ENCODE results near the gene RYR1. TPM values are rescaled to one million over a fixed set of nuclear protein-coding genes. Genes with fewer than 3 reads are reported as not detected.

The RYR1 gene
- total and polyA plus RNA-seq, 2 of the 8 experiments (the other 6 are each of a cell fraction or from before 2014, with no cell fraction given), result 5.8 to 11.8 TPM

- Histone ChIP-seq H3K79me2 (ENCODE audit: control insufficient read depth in 1 of 2, insufficient read depth in 2 of 2, low read length in 2 of 2) (no peaks in the 10 kb centered on the region), H3K14ac (ENCODE audit: insufficient read length) (no peak overlapping the region), H3K9me3 (ENCODE audit: insufficient read depth in 2 of 2, low read depth in 1 of 2, low read length in 1 of 2) (no peaks in the 10 kb centered on the region), H3K9ac (replicated peaks in 1 of 4; ENCODE audit: extremely low read depth in 1 of 4, low read depth in 3 of 4, low read length in 3 of 4) (no peak overlapping the region), H4K20me1 (replicated peaks in 1 of 2; ENCODE audit: control insufficient read depth in 1 of 2, insufficient read depth in 2 of 2, low read length in 2 of 2) (no peaks in the 10 kb centered on the region), H3K27me3 (replicated peaks in 1 of 4; ENCODE audit: control insufficient read depth in 3 of 4, extremely low read depth in 1 of 4, insufficient read depth in 3 of 4, low read length in 3 of 4) (no peaks in the 10 kb centered on the region), H3K18ac (ENCODE audit: extremely low read depth, low read length) (no peak overlapping the region), H2BK20ac (ENCODE audit: low read length) (no peak overlapping the region), H2BK5ac (ENCODE audit: low read depth, low read length) (no peak overlapping the region), H4K5ac (ENCODE audit: insufficient read length, low read depth, low read length) (no peak overlapping the region), H2BK15ac (ENCODE audit: low read length) (no peak overlapping the region), H3K4me1 (replicated peaks in 1 of 4; ENCODE audit: control insufficient read depth in 3 of 4, insufficient read depth in 4 of 4, low read length in 3 of 4) (peaks cover 0 to 3% (median 0%) of the 10 kb centered on the region in 4 experiments; a peak in 1 of 7 replicates), H4K91ac (replicated peaks; ENCODE audit: insufficient read length, low read length) (no peak overlapping the region), H3K79me1 (ENCODE audit: low read depth, low read length) (no peaks in the 10 kb centered on the region), H2AFZ (ENCODE audit: low read length) (no peak overlapping the region), H3K23ac (ENCODE audit: insufficient read length) (no peak overlapping the region), H3K4me3 (ENCODE audit: extremely low read depth in 1 of 4, insufficient read depth in 2 of 4, low read depth in 3 of 4, low read length in 4 of 4) (no peak overlapping the region), H3K23me2 (ENCODE audit: low read depth, low read length) (no peaks in the 10 kb centered on the region; the same call in 1 of the 2 replicates), H4K8ac (ENCODE audit: extremely low read depth, insufficient read depth, low read length) (peak overlapping the region; percentile 18; the same call in 1 of the 2 replicates), H2AK5ac (ENCODE audit: low read depth, low read length) (no peak overlapping the region), H2BK120ac (replicated peaks; ENCODE audit: low read depth, low read length) (no peak overlapping the region), H3K27ac (ENCODE audit: low read depth, low read length) (no peak overlapping the region), H2BK12ac (ENCODE audit: low read depth, low read length) (no peak overlapping the region), H3K36me3 (ENCODE audit: control insufficient read depth in 2 of 4, insufficient read depth in 4 of 4, low read length in 3 of 4) (peaks cover 3 to 31% (median 16%) of the 10 kb centered on the region in 4 experiments), H3K4ac (replicated peaks; ENCODE audit: insufficient read length, low read depth, low read length) (no peak overlapping the region), H3K56ac (replicated peaks; ENCODE audit: insufficient read length, low read depth, low read length) (no peak overlapping the region), H3K4me2 (ENCODE audit: insufficient read depth in 1 of 2, low read depth in 2 of 2, low read length in 2 of 2) (no peak overlapping the region)
- FAIRE-seq (no peak), DNase-seq (ENCODE audit: low read depth in 1 of 2, low spot score in 2 of 2) (no peak)
- WGBS, 2 experiments (ENCODE audit: extremely low coverage in 1 of 2, insufficient coverage in 1 of 2, insufficient read length in 1 of 2, insufficient replicate concordance in 2 of 2, low coverage in 1 of 2, low lambda C conversion rate in 2 of 2, missing lambda C conversion rate in 1 of 2), result 97% methylated on average over 18 of the region's 21 CpGs; no CpG with 5 or more reads in 1 of the 2 experiments
- CTCF ChIA-PET (ENCODE audit: partially characterized antibody), result no interaction called here
- POLR2A ChIA-PET (ENCODE audit: partially characterized antibody), result interaction anchor here (0.6 kb wide), 1 partner anchor 276 kb away, joined by 3 read pairs; no protein-coding TSS in a partner anchor
- TF ChIP-seq YY1 (IDR thresholded peaks at IDR 0.05; ENCODE audit: low read depth, low read length) (no peak), HDAC6 (IDR thresholded peaks at IDR 0.05; ENCODE audit: low read depth, low read length) (no peak), TCF12 (IDR thresholded peaks at IDR 0.05; ENCODE audit: low read depth, low read length) (no peak), SIN3A (conservative IDR thresholded peaks at IDR 0.05 in 1 of 2, IDR thresholded peaks at IDR 0.05 in 1 of 2; ENCODE audit: low read depth in 1 of 2, low read length in 2 of 2) (no peak), BACH1 (IDR thresholded peaks at IDR 0.05; ENCODE audit: low read length) (no peak), SP4 (IDR thresholded peaks at IDR 0.05; ENCODE audit: low read length) (no peak), TBP (IDR thresholded peaks at IDR 0.05; ENCODE audit: low read depth, low read length) (no peak), EGR1 (IDR thresholded peaks at IDR 0.05; ENCODE audit: borderline replicate concordance, low read depth, low read length) (no peak), CBX8 (IDR thresholded peaks at IDR 0.05; ENCODE audit: borderline replicate concordance, low read depth, low read length) (no peak), ZNF274 (IDR thresholded peaks at IDR 0.05; ENCODE audit: borderline replicate concordance, extremely low read depth, low read length) (no peak), JUN (IDR thresholded peaks at IDR 0.05; ENCODE audit: low read depth, low read length) (no peak), E2F6 (IDR thresholded peaks at IDR 0.05) (no peak), NANOG (IDR thresholded peaks at IDR 0.05; ENCODE audit: insufficient read depth, low read depth, low read length, poor library complexity, severe bottlenecking) (no peak), MAX (IDR thresholded peaks at IDR 0.05) (no peak)
These were observed 39.7 kb downstream of the RYR1 start for GRCh38 chr19:38473201-38473600.
